ENCODE data around the gene CABLES2.

CABLES2 gene

DNA sequence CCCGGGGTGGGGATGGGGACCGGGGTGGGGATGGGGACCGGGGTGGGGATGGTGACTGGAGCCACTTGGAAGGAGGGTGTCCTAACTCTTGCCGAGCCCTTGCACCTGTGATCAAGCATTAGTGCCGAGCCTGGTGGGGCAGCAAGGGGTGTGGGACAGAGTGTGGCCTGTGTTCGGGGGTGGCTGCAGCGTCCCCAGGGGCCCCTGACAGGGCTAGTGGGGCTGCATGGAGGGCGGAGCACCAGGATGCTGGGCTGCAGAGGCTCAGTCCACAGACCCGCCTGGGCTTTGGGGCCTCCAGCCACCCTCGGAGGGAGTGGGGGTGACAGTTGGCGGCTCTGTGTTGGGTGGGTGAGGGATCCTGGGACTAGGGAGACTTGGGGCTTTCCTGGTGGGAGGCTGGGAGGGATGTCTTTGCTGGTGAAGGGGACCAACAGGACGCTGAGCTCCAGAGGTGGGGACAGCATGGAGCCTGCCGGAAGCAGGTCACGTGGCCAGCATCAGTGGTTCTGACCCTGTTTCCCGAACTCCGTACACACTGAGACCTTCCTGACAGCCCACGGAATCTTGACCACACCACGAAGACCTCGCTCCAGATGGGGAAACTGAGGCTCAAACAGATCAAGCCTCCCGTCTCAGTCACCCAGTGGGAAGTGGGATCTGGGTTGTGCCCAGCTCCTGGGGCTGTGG lies 15.7 kb upstream of the CABLES2 start:
- TF ChIP-seq, protein P1, sequence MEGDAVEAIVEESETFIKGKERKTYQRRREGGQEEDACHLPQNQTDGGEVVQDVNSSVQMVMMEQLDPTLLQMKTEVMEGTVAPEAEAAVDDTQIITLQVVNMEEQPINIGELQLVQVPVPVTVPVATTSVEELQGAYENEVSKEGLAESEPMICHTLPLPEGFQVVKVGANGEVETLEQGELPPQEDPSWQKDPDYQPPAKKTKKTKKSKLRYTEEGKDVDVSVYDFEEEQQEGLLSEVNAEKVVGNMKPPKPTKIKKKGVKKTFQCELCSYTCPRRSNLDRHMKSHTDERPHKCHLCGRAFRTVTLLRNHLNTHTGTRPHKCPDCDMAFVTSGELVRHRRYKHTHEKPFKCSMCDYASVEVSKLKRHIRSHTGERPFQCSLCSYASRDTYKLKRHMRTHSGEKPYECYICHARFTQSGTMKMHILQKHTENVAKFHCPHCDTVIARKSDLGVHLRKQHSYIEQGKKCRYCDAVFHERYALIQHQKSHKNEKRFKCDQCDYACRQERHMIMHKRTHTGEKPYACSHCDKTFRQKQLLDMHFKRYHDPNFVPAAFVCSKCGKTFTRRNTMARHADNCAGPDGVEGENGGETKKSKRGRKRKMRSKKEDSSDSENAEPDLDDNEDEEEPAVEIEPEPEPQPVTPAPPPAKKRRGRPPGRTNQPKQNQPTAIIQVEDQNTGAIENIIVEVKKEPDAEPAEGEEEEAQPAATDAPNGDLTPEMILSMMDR (IDR thresholded peaks at IDR 0.05; ENCODE audit: insufficient read depth, low read depth, low read length, missing control alignments) = no peak
- DNase-seq (ENCODE audit: low read depth) = no peak
- H3K4me3 ChIP-seq (ENCODE audit: low read length) = no peak overlapping the region

GRCh38 chr20:62421716-62421990 lies 14.6 kb upstream of the CABLES2 start:
- no peak overlapping the region for H3K4me3 ChIP-seq (ENCODE audit: low read length)

DNA sequence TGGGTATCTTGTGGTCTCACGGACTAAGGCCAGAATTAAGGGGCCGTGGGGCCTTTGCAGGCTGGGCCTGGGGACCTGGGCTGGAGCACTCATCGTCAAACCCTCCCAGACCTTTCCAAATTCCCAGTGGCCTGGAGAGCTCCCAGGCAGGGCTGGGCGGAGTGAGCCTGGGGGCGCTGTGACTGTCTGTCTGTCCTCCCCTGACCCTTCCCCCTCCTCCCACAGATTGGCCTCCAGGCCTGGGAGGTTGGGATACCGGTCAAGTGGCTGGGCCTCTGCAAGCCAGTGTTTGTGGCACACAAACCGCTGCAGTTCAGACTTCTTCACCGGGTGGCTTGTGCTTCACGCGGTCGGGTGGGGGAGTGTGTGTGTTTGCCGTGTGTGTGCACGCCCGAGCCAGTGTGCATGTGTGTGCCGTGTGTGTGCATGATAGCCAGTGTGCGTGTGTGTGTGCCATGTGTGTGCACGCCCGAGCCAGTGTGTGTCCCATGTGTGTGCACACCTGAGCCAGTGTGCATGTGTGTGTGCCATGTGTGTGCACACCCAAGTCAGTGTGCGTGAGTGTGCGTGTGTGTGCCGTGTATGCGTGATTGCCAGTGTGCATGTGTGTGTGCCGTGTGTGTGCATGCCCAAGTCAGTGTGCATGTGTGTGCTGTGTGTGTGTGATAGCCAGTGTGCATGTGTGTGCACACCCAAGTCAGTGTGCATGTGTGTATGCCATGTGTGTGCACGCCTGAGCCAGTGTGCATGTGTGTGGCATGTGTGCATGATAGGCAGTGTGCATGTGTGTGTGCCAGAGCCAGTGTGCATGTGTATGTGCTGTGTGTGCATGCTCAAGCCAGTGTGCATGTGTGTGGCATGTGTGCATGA lies 14.0 kb upstream of the CABLES2 start:
- TF ChIP-seq, protein P1 (IDR thresholded peaks at IDR 0.05; ENCODE audit: insufficient read depth, low read depth, low read length, missing control alignments) = no peak
- no peak for DNase-seq (ENCODE audit: low read depth)

More at GRCh38 chr20:62421716-62421990, 14.6 kb upstream of the CABLES2 start:
- TF ChIP-seq, protein P1 (IDR thresholded peaks at IDR 0.05; ENCODE audit: insufficient read depth, low read depth, low read length, missing control alignments) = no peak
- DNase-seq (ENCODE audit: low read depth) = no peak

DNA sequence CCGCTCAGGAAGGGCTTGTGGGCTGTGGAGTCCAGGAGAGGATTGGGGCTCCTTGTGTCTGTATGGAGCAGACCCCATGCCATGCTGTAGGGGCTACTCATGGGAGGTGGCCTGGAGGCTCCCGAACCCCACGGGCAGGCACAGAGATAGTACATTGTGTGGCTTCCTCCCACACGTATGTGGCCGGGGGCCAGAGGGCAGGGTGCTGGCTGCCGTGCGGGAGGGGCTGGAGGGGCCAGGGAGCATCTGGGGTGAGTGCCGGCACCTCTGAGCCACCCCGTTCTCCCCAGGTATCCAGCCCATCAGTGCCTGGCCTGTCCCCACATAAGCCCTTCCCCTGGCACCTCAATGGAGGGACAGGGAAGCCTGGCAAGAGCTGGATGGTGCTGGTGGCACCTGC lies 12.7 kb upstream of the CABLES2 start:
- H3K4me3 ChIP-seq (ENCODE audit: low read length) = no peak overlapping the region
- TF ChIP-seq, protein P1 (IDR thresholded peaks at IDR 0.05; ENCODE audit: insufficient read depth, low read depth, low read length, missing control alignments) = no peak
- no peak for DNase-seq (ENCODE audit: low read depth)

More for the DNA sequence above, 14.0 kb upstream of the CABLES2 start:
- H3K4me3 ChIP-seq (ENCODE audit: low read length) = no peak overlapping the region

- TF ChIP-seq, protein P1 (IDR thresholded peaks at IDR 0.05; ENCODE audit: insufficient read depth, low read depth, low read length, missing control alignments) = no peak
- H3K4me3 ChIP-seq (ENCODE audit: low read length) = no peak overlapping the region
- DNase-seq (ENCODE audit: low read depth) = no peak
Measured at GRCh38 chr20:62418709-62419487, 11.8 kb upstream of the CABLES2 start.

DNA sequence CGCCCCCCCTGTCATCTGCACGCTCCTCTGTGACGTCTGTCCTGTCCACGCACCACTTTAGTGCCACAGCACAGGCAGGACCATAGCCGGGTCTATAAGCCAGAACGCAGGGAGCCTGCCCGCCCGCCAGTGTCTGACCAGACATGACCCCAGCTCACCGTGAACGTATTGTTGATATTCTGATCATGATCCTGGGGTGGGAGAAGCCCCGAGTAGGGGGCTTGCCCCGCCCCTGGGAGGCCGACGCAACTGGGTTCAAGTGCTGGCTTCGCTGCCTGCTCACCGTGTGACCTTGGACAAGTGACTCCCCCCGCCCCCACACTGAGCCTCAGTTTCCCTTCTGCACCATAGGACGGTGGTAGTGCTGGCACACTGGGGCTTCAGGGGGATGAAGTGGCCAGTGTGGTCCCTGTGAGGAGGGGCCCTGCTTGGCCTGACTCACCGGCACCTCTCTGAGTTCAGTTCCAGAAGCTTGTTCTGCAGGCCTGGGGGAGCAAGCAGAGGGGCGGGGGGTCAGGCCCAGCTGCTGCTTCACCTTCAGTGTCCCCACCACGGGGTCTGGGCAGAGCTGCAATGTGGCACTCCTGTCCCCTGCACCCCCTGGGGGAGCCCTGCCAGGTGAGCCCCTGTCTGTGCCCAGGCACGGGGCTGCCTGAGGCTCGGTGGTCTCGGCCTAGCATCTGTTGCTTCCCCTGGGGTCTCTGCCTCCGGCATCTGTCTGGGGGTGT lies 11.1 kb upstream of the CABLES2 start:
- H3K4me3 ChIP-seq (ENCODE audit: low read length) = no peak overlapping the region
- TF ChIP-seq, protein P1 (IDR thresholded peaks at IDR 0.05; ENCODE audit: insufficient read depth, low read depth, low read length, missing control alignments) = no peak
- no peak for DNase-seq (ENCODE audit: low read depth)

Measured in epithelial cell of esophagus (primary cell).